GM20000 (cell line): ENCODE measurements around the gene ATP10D.

ENCODE experiments used
- DNase-seq: peaks from one replicate; pipeline ENCODE4 v3.0.0; 2012; ENCODE audit warnings: low spot score
- CTCF ChIP-seq: IDR thresholded peaks from 2 replicates; pipeline ENCODE4 v1.5.1; 2012; ENCODE audit warnings: mild to moderate bottlenecking, control low read depth; ENCODE audit errors: extremely low read depth, missing control alignments

ATP10D gene

GRCh38 chr4:47485047-47485692 is at the start of gene ATP10D:
Gene ATP10D (plus strand): TSS chr4:47485275. CDS start chr4:47512541, 27,266 bp downstream.
- TF ChIP-seq CTCF: no peak
- peak; percentile 79 for DNase-seq

GRCh38 chr4:47442980-47443379 is 42.1 kb upstream of the ATP10D start:
- no peak for DNase-seq
- TF ChIP-seq CTCF: no peak

- no peak for TF ChIP-seq CTCF
- DNase-seq: no peak
Observed at GRCh38 chr4:47444031-47444430, 41.0 kb upstream of the ATP10D start.

GRCh38 chr4:47451657-47452056 is 33.4 kb upstream of the ATP10D start:
- DNase-seq: no peak
- TF ChIP-seq CTCF: no peak

- DNase-seq: peak; percentile 22
- TF ChIP-seq CTCF: no peak
Observed at GRCh38 chr4:47462799-47463234, 22.3 kb upstream of the ATP10D start.

GRCh38 chr4:47463235-47463956 is 21.7 kb upstream of the ATP10D start, which contains the start of gene COMMD8:
Gene COMMD8 (minus strand): TSS chr4:47463702. CDS start chr4:47463651, 51 bp downstream.
- TF ChIP-seq CTCF: no peak
- peak; percentile 94 for DNase-seq

- TF ChIP-seq CTCF: no peak
- peak; percentile 25 for DNase-seq
Observed at GRCh38 chr4:47465004-47465403, 20.1 kb upstream of the ATP10D start.
